GM20431 (cell line): ENCODE measurements around the gene NEURL2.
"Not testable (repeated sequence)": the region's sequence is repeated elsewhere in the genome, so short reads cannot be mapped to it uniquely, and the experiment has no call there.

Source experiments
- in situ Hi-C: fragments of 300-500 bp; cut with MseI, MboI; formaldehyde crosslinking; loops from one replicate; pipeline ENCODE4 v1.15.0; 2020; ENCODE audit warnings: low sequenced_read_pairs; ENCODE audit not compliant: unreplicated experiment

The NEURL2 gene

DNA sequence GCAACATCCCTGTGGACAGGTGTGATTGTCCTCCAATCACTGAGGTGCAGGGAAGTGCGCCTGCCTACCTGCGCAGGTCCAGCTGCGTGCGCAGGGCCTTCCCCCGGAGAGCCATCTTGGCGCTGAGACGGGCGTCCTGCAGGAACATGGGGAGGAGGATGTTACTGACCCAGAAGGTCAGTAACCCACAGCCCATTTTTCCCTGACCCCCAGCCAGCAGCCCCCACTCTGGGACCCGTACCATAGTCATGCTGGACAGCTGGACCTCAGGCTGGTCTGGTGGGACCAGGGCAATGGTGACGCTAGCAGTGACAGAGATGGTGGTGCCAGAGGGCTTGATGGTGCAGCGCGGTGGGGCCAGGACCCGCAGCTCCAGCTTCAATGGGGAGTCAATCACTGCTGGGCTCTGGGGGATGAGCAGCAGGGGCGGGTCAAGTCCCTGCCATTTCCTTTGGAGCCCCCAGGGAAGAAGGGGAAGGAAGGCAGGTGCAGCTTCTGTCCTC is 11.2 kb upstream of the NEURL2 start:
- in situ Hi-C loops = no loop called here

DNA sequence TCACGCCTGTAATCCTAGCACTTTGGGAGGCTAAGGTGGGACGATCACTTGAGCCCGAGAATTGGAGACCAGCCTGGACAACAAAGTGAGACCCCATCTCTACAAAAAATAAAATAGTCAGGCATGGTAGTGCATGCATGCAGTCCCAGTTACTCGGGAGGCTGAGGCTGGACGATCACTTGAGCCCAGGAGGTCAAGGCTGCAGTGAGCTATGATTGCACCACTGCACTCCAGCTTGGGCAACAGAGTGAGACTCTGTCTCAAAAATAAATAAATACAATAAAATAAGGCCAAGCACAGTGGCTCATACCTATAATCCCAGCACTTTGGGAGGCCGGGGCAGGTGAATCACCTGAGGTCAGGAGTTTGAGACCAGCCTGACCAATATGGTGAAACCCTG is 10.3 kb upstream of the NEURL2 start:
- in situ Hi-C loops = not testable (repeated sequence)

DNA sequence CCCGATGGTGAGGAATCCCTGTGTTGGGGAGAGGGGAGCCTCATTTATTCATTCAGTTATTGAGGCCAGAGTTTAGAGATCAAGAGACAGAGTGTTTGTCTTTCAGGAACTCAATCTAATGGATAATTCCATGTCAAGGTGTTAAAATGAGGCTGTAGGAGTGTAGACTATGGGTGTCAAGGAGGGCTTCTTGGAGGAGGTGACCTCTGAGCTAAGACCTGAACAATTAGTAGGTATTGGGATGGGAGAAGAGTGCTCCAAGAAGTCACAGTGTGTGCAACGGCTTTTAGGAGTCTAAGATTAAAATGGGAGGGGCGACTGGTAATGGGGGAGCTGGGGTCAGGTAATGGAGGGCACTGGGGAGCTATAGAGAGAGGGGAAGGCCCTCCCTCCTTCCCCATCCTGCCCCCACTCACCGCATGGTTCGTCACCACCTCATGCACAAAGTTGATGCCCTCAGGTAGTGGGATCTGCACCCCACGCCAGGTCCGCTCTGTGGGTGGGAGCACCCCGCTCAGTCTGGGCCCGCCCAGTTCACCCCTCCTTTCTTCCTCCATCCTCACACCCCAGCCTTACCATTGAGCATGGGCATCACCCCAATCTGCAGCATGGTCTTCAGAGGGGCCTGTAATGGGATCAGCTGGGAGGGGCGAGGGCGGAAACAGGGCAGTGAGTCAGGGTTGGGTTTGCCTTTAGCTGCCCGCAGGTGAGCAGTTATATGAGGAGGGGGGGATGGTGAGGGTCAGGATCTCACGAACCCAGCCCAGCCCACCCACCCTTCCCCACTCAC is 8.2 kb upstream of the NEURL2 start:
- in situ Hi-C loops = no loop called here

DNA sequence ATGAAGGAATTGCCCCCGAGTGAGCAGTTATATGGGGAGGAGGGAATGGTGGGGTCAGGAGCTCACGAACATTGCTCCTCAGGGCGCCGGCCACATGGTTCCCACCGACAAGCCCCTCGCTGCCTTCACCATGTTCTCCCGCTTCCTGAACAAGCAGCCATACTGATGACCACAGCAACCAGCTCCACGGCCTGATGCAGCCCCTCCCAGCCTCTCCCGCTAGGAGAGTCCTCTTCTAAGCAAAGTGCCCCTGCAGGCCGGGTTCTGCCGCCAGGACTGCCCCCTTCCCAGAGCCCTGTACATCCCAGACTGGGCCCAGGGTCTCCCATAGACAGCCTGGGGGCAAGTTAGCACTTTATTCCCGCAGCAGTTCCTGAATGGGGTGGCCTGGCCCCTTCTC is 7.3 kb upstream of the NEURL2 start:
- in situ Hi-C loops = no loop called here

DNA sequence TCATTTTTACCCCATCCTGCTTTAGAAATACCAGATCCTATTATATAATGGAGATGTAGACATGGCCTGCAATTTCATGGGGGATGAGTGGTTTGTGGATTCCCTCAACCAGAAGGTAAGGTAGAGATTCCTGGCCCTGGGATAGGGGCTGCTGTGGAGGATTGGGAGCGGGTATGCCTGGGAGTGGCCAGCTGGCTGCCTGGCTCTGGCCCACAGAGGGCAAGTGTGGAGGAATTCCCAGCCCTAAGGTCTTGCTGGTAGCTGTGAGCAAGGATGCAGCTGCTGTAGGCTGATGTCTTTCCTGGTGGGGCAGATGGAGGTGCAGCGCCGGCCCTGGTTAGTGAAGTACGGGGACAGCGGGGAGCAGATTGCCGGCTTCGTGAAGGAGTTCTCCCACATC is 6.7 kb upstream of the NEURL2 start:
- in situ Hi-C loops = no loop called here

DNA sequence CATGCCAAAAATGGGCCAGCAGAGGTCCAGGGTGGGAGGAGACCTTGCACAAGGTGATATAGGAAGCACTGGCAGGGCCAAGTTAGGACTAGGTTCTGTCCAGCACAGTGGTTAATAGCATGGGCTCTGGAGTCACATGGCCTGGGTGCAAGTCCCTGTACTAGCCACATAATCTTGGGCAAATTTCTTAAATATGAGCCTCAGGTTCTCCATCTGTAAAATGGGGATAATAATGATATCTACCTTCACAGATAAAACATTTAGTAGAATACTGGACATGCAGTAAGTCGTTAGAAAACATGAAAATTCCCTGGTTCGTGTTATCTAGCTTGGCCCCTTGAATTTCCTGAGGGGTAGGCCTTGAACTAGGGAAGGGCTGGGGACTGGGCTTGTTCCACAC is 6.3 kb upstream of the NEURL2 start:
- in situ Hi-C loops = no loop called here

DNA sequence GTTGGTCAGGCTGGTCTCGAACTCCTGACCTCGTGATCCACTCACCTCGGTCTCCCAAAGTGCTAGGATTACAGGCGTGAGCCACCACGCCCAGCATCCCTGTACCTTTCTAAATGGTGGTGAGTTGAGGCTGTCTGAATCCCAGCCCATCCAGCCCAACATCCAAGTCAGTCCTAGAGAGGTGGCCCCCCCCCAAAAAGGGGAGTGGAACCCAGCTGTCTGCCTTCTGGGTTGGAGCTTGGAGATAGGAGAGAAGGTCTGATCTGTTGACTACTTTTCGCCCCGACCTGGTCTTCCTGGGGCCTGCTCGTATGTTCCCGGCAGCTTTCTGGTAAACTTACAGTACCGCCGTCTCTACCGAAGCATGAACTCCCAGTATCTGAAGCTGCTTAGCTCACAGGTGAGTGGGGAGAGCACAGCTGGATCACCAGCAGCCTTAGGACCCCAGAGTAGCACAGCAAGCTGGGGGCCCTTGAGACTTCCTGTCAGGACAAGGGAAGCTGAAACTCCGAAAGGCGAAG is 5.7 kb upstream of the NEURL2 start:
- in situ Hi-C loops = no loop called here

DNA sequence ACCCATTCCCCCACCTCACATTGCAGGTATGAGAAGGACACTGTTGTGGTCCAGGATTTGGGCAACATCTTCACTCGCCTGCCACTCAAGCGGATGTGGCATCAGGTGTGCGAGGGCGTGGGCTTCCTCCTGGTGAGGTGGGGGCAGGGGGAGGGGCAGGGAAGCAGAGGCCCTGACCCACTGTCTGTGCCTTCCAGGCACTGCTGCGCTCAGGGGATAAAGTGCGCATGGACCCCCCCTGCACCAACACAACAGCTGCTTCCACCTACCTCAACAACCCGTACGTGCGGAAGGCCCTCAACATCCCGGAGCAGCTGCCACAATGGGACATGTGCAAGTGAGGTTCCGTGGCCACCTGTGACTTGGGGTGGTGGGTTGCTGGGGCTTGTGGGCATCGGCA is 3.8 kb upstream of the NEURL2 start:
- in situ Hi-C loops = no loop called here

DNA sequence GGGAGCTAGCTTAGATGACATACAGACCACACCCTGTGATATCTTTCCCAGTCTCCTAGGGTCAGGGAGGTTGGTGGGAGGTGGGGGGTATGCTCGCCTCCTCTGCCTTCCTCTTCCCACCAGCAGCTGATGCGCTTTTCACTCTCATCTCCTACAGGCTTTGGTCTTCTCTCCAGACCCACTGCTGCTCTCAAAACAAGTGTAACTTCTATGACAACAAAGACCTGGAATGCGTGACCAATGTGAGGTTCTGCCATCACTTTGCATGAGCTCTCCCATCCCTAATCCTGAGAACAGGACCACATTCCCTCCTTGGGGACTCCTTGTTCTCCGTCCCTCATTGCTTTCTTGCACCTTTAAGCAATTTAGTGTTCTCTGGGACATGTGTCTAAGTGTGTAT is 2.8 kb upstream of the NEURL2 start:
- in situ Hi-C loops = no loop called here

DNA sequence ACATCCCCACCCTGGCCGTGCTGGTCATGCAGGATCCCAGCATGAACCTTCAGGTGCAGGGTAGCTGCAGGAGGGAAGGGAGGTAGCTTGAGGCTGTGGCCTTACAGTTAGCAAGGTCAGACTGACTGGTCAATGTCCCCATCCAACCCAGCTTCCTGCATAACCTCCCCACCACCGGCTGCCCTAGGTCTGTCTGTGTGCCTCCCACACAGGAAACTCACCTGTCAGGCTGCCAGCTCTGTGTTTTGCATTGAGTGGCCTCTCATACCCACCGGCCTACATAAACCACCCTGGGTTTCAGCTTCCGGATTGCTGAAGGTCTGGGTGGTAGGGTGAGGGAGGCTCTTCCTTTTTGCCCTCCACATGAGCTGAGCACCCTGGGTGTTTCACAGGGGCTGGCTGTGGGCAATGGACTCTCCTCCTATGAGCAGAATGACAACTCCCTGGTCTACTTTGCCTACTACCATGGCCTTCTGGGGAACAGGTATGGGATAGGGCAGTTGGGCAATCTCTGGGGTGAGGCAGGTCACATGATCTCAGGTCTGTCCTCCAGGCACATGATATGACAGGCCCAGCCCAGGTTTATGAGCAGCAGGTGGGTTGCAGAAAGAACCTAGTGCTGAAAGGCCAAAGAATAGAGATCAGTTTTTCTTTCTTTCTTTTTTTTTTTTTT is 2.0 kb upstream of the NEURL2 start:
- in situ Hi-C loops = no loop called here

DNA sequence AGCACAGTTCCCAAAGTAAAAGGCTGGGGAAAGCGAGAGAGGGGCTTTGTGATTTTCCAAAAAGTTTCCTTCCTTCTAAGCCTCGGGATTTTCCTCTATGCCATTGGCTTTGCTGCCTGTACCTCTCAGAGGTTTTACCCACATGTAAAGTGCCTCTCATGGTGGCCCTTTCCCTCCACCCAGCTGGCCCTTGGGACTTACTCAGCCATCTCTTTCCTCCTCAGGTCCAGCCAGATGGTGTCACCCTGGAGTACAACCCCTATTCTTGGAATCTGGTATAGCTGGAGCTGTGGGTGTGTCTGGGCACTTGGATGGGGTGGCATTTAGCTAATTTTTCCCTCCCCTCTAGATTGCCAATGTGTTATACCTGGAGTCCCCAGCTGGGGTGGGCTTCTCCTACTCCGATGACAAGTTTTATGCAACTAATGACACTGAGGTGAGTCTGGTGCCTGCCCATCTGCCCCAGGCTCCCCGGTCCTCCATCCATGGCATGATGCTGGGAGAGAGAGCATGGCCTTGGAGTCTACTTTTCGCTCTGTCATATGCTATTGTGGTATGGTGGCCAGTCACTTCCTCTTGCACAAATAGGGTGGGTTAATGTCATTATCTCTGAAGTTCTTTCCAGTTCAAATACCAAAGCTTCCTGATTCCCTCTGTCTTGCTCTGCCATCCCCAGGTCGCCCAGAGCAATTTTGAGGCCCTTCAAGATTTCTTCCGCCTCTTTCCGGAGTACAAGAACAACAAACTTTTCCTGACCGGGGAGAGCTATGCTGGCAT is 1.2 kb upstream of the NEURL2 start:
- in situ Hi-C loops = no loop called here

DNA sequence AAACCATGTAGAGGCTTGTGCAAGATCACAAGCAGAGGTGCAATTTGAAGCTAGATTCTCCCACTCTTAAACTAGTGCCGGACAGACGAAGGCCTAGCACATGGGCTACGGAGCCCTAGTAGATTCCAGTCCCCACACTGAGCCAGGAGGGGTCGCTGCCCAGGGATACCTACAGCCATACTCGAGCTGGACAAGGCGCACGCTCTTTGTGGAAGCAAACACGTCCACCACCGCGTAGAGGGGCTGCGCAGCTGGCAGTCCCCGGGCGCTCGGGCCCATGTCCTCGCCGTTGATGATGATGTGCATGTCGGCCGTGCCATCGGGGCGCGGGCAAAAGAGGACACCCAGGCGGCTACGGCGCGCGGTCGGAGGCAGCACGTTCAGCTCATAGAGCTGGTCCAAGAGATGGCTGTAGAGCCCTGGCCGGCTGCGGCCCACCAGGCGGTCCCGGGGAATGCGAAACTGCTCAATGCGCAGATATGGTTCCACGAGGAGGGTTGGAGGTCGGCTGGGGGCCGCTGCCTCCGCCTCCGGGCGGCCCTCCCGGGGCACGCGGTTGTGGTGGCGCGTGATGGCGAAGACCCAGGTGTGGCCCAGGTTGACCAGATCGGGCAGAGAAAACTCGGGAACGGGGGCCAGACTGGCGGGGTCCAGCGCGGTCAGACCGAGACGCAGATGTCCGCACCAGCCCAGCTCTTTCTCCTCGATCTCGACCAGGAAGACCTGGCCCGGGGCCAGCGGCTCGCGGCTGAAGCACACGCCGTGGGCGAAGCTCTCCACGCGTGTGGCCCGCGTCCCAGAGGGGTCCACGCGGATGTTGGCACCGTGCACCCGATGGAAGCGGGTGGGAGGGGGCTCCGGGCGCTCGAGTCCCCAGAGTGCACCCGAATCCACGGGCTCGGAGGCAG is 677 bp downstream of the NEURL2 start:
- in situ Hi-C loops = no loop called here

DNA sequence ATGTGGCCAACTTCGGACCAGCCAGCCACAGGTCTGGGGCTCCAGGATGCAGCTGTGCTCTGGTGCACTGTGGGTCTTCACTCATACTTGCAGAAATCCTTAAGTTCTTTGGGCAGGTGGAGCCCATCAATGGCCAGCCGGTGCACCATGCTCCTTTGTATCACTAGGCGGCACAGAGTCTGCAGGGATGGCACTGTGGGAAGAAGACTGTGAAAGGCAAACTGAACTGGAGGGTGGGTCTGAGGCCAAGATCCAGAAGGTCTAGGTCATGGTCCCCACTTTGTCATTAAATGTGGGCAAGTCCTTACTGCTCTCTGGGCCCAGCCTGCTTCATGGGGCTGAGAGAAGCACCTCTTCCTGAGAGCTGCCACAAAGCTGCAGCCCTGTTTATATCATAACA is 2.3 kb downstream of the NEURL2 start:
- in situ Hi-C loops = no loop called here

DNA sequence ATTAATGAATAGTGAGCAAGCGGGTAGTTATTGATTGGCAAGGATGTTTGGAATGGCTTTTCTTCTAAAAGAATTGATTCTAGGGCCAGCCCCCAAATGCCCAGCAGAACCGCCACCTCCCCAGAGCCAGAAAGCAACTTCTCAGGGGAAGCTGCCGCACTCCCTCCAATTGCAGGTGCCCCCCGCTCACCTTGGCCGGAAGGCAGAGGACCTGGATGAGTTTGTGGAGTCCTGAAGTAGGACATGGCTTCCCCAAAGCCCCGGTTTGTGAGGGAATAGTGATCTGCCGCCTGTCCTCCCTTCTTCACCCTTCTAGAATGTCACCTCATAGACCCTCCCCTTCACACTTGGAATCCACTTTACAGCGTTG is 3.7 kb downstream of the NEURL2 start, which contains the start of gene SPATA25:
SPATA25 (minus strand) TSS at position 277 of the 370 bp plus-strand sequence; CDS start at position 245, 32 bp downstream.
- in situ Hi-C loops = no loop called here

DNA sequence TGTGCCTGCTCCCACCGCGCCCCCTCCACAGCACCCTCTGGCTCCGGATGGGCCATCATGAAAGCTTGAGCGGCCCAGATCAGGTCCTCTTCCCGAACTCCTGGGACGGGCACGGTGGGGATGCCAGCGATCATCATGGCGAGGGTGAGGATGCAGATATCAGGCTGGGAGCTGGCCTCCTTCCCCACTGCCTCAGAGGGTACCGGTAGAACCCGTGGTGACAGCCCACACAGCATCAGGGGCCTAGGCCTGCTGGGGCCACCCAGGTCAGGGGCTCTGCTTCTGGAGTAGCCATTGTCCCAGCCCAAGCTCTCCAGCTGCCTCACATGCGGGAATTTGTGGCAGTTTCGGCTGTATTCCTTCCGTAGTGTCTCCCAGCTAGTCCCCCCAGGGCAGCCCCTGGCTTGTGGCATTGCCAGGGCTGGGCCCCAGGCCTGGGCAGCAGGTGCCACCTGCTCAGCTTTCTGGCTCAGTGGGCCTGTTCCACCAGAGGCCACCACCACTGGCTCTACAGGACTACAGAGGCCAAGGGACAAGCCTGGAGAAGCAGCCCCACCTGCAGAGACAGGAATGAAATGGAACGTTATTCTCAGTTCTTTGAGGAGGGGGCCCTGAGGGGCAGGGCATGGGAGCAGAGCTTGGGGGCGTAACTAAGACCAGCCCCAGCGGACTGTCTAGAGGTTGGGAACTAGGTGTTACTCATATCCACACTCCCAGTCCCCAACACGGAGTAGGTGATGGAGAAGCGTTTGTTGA is 4.2 kb downstream of the NEURL2 start:
- in situ Hi-C loops = no loop called here

DNA sequence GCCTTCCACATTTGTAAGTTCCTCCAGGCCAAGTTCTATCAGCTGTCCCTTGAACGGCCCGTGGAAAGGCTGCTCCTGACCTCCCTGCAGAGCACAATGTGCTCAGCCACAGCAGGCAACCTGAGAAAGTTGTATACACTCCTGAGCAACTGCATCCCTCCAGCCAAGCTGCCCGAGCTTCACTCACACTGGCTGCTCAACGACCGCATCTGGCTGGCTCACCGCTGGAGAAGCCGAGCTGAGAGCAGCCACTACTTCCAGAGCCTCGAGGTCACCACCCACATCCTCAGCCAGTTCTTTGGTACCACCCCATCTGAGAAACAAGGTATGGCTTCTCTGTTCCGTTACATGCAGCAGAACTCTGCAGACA is 7.9 kb downstream of the NEURL2 start:
- in situ Hi-C loops = no loop called here

DNA sequence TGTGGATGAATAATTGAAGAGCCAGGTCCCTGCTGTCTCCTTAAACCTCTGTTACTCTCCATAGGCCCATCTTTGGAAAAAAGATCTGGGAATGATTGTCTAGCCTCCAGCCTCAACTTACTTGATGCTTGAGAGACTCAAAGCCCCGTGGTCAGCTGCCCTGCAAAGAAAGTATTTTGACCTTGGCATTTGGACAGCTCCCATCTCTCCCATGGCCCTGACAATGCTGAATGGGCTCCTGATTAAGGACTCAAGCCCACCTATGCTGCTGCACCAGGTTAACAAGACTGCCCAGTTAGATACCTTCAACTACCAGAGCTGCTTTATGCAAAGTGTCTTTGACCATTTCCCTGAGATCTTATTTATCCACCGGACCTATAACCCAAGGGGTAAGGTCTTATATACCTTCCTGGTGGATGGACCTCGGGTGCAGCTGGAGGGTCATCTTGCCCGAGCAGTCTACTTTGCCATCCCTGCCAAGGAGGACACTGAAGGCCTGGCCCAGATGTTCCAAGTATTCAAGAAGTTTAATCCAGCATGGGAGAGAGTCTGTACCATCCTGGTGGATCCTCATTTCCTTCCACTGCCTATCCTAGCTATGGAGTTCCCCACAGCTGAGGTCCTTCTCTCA is 8.4 kb downstream of the NEURL2 start:
- in situ Hi-C loops = no loop called here

DNA sequence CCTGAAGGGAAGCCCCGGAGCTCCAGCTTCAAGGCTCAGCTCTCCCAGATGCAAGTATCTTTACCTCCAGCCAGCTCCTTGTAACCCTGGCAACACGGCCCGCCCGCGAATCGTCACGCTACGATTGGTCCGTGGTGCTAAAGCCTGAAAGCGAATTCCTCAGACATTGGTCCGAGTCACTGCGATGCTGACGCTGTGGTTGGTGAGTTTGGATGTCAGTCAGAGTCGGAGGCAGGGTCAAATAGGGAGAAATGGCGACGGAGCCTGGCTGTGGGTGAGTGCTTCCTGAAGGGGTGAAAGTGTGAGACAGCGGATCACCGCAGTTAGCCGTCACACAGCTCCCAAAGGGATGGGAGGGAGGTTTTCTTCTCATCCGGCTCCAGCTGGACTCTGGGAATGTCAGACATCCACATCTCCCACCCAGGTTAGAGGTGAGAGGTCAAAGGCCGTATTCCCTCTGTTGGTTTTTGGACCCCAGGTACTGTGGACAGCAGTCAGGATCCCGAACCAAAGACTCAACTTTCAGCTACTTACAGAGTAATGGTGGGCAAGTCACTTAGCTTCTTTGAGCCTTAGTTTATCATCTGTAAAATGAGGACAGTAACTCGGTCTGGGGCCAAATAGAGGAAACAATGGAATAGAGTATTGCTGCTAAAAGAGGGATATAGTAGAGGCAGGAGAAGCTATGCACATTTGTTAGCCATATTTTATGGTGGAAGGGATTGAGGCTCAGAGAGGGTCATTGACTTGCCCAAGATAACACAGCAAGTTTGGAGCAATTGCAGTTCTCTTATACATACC is 9.8 kb downstream of the NEURL2 start, which contains the start of gene ZSWIM1:
ZSWIM1 (plus strand) TSS at position 240 of the 801 bp plus-strand sequence. CDS start 1,366 bp downstream, outside the sequence.
- in situ Hi-C loops = no loop called here
